Measurements from ENCODE around the gene CRABP1.

DNA sequence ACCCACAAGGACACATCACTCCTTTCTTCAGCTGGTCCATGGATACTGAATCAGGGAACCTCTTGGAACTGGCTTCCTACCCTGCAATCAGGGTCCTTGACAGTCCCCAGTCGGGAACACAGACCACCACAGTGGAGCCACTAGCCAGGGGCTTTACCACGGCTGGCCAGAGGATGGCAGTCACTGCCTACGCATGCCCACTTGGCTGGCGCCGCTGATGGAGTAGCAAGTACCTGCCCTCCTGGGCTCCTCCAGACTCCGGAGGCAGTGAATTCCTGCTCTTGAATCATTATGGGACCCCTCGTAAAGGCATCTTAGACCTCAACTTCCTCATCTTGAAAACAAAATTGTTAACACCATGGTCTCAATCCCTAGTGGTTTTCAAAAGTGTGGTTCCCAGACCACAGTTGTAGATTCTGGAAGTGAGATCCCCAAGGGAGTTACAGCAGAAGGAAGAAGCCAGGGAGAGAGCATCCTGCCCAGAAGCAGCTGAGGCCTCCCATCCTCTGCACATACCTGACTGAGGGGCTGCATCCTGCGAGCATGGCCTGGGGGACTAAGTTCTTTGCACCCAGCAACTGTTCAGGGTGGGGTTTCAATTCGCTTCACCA is 31.6 kb upstream of the CRABP1 start:
- TF ChIP-seq, protein P1, sequence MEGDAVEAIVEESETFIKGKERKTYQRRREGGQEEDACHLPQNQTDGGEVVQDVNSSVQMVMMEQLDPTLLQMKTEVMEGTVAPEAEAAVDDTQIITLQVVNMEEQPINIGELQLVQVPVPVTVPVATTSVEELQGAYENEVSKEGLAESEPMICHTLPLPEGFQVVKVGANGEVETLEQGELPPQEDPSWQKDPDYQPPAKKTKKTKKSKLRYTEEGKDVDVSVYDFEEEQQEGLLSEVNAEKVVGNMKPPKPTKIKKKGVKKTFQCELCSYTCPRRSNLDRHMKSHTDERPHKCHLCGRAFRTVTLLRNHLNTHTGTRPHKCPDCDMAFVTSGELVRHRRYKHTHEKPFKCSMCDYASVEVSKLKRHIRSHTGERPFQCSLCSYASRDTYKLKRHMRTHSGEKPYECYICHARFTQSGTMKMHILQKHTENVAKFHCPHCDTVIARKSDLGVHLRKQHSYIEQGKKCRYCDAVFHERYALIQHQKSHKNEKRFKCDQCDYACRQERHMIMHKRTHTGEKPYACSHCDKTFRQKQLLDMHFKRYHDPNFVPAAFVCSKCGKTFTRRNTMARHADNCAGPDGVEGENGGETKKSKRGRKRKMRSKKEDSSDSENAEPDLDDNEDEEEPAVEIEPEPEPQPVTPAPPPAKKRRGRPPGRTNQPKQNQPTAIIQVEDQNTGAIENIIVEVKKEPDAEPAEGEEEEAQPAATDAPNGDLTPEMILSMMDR (IDR thresholded peaks at IDR 0.05), result peak; percentile 94
- no peak for TF ChIP-seq EZH2phosphoT487 (IDR thresholded peaks at IDR 0.05)
- TF ChIP-seq EZH2 (IDR thresholded peaks at IDR 0.05), result no peak
